ENCODE results near the gene UXS1.
A peak's percentile ranks its signal among the peaks of the same experiment; 100 is the strongest.

The UXS1 gene

GRCh38 chr2:106114166-106114565 lies 79.9 kb downstream of the UXS1 start:
- Histone ChIP-seq H3K27ac (ENCODE audit: insufficient read depth, low read depth, low read length, poor library complexity, severe bottlenecking) (no peak overlapping the region), H3K36me3 (ENCODE audit: control insufficient read depth, insufficient read depth, low read length) (peaks cover 7% of the 10 kb centered on the region), H3K9me3 (ENCODE audit: control insufficient read depth, low read length) (no peaks in the 10 kb centered on the region), H3K27me3 (ENCODE audit: control insufficient read depth, insufficient read depth, low read length, poor library complexity, severe bottlenecking) (no peaks in the 10 kb centered on the region), H3K4me3 (ENCODE audit: insufficient read depth, low read depth, low read length) (no peak overlapping the region), H3K4me1 (ENCODE audit: control insufficient read depth, insufficient read depth, low read length) (peaks cover 7% of the 10 kb centered on the region)
- 92 to 98% methylated on average over 3 to 4 of the region's 4 CpGs for WGBS, 2 experiments

GRCh38 chr2:106113361-106113966 lies 80.6 kb downstream of the UXS1 start:
- 95 to 96% methylated on average over 13 of the region's 13 CpGs for WGBS, 2 experiments
- Histone ChIP-seq H3K27ac (ENCODE audit: insufficient read depth, low read depth, low read length, poor library complexity, severe bottlenecking) (no peak overlapping the region), H3K27me3 (ENCODE audit: control insufficient read depth, insufficient read depth, low read length, poor library complexity, severe bottlenecking) (no peaks in the 10 kb centered on the region), H3K36me3 (ENCODE audit: control insufficient read depth, insufficient read depth, low read length) (peaks cover 7% of the 10 kb centered on the region), H3K4me1 (ENCODE audit: control insufficient read depth, insufficient read depth, low read length) (peaks cover 7% of the 10 kb centered on the region), H3K9me3 (ENCODE audit: control insufficient read depth, low read length) (no peaks in the 10 kb centered on the region), H3K4me3 (ENCODE audit: insufficient read depth, low read depth, low read length) (no peak overlapping the region)

GRCh38 chr2:106111882-106112571 lies 82.1 kb downstream of the UXS1 start:
- 94 to 96% methylated on average over 14 of the region's 14 CpGs for WGBS, 2 experiments
- H3K4me1 ChIP-seq (ENCODE audit: control insufficient read depth, insufficient read depth, low read length): peaks cover 7% of the 10 kb centered on the region

GRCh38 chr2:106109675-106110424 lies 84.3 kb downstream of the UXS1 start:
- 61 to 78% methylated on average over 13 of the region's 13 CpGs for WGBS, 2 experiments
- no peaks in the 10 kb centered on the region for H3K27me3 ChIP-seq (ENCODE audit: control insufficient read depth, insufficient read depth, low read length, poor library complexity, severe bottlenecking)
- no peaks in the 10 kb centered on the region for H3K9me3 ChIP-seq (ENCODE audit: control insufficient read depth, low read length)
- peaks cover 7% of the 10 kb centered on the region for H3K4me1 ChIP-seq (ENCODE audit: control insufficient read depth, insufficient read depth, low read length)
- peaks cover 10% of the 10 kb centered on the region for H3K36me3 ChIP-seq (ENCODE audit: control insufficient read depth, insufficient read depth, low read length)
- H3K27ac ChIP-seq (ENCODE audit: insufficient read depth, low read depth, low read length, poor library complexity, severe bottlenecking): peak overlapping the region; percentile 67
- H3K4me3 ChIP-seq (ENCODE audit: insufficient read depth, low read depth, low read length): no peak overlapping the region

More at GRCh38 chr2:106111882-106112571, 82.1 kb downstream of the UXS1 start:
- no peak overlapping the region for H3K4me3 ChIP-seq (ENCODE audit: insufficient read depth, low read depth, low read length)
- no peak overlapping the region for H3K27ac ChIP-seq (ENCODE audit: insufficient read depth, low read depth, low read length, poor library complexity, severe bottlenecking)
- no peaks in the 10 kb centered on the region for H3K9me3 ChIP-seq (ENCODE audit: control insufficient read depth, low read length)
- no peaks in the 10 kb centered on the region for H3K27me3 ChIP-seq (ENCODE audit: control insufficient read depth, insufficient read depth, low read length, poor library complexity, severe bottlenecking)
- H3K36me3 ChIP-seq (ENCODE audit: control insufficient read depth, insufficient read depth, low read length): peaks cover 10% of the 10 kb centered on the region

GRCh38 chr2:106108791-106109190 lies 85.3 kb downstream of the UXS1 start:
- Histone ChIP-seq H3K4me1 (ENCODE audit: control insufficient read depth, insufficient read depth, low read length) (peaks cover 7% of the 10 kb centered on the region), H3K36me3 (ENCODE audit: control insufficient read depth, insufficient read depth, low read length) (peaks cover 10% of the 10 kb centered on the region), H3K9me3 (ENCODE audit: control insufficient read depth, low read length) (no peaks in the 10 kb centered on the region), H3K4me3 (ENCODE audit: insufficient read depth, low read depth, low read length) (no peak overlapping the region), H3K27ac (ENCODE audit: insufficient read depth, low read depth, low read length, poor library complexity, severe bottlenecking) (no peak overlapping the region), H3K27me3 (ENCODE audit: control insufficient read depth, insufficient read depth, low read length, poor library complexity, severe bottlenecking) (no peaks in the 10 kb centered on the region)
- WGBS, 2 experiments: 93 to 96% methylated on average over 7 of the region's 7 CpGs

- WGBS, 2 experiments: 94 to 96% methylated on average over 6 of the region's 6 CpGs
- no peak overlapping the region for H3K4me3 ChIP-seq (ENCODE audit: insufficient read depth, low read depth, low read length)
- H3K9me3 ChIP-seq (ENCODE audit: control insufficient read depth, low read length): no peaks in the 10 kb centered on the region
- peaks cover 7% of the 10 kb centered on the region for H3K4me1 ChIP-seq (ENCODE audit: control insufficient read depth, insufficient read depth, low read length)
- H3K27ac ChIP-seq (ENCODE audit: insufficient read depth, low read depth, low read length, poor library complexity, severe bottlenecking): no peak overlapping the region
- peaks cover 10% of the 10 kb centered on the region for H3K36me3 ChIP-seq (ENCODE audit: control insufficient read depth, insufficient read depth, low read length)
- H3K27me3 ChIP-seq (ENCODE audit: control insufficient read depth, insufficient read depth, low read length, poor library complexity, severe bottlenecking): no peaks in the 10 kb centered on the region
Observed at GRCh38 chr2:106108351-106108750, 85.8 kb downstream of the UXS1 start.

GRCh38 chr2:106107509-106108131 lies 86.5 kb downstream of the UXS1 start:
- Histone ChIP-seq H3K27me3 (ENCODE audit: control insufficient read depth, insufficient read depth, low read length, poor library complexity, severe bottlenecking) (no peaks in the 10 kb centered on the region), H3K4me1 (ENCODE audit: control insufficient read depth, insufficient read depth, low read length) (peaks cover 7% of the 10 kb centered on the region), H3K36me3 (ENCODE audit: control insufficient read depth, insufficient read depth, low read length) (peaks cover 10% of the 10 kb centered on the region), H3K9me3 (ENCODE audit: control insufficient read depth, low read length) (no peaks in the 10 kb centered on the region), H3K4me3 (ENCODE audit: insufficient read depth, low read depth, low read length) (no peak overlapping the region), H3K27ac (ENCODE audit: insufficient read depth, low read depth, low read length, poor library complexity, severe bottlenecking) (no peak overlapping the region)
- WGBS, 2 experiments: 95 to 97% methylated on average over 14 of the region's 14 CpGs

- H3K36me3 ChIP-seq (ENCODE audit: control insufficient read depth, insufficient read depth, low read length): peaks cover 3% of the 10 kb centered on the region
Observed at GRCh38 chr2:106106622-106107508, 87.2 kb downstream of the UXS1 start.

GRCh38 chr2:106105151-106105922 lies 88.8 kb downstream of the UXS1 start:
- Histone ChIP-seq H3K4me3 (ENCODE audit: insufficient read depth, low read depth, low read length) (no peak overlapping the region), H3K27ac (ENCODE audit: insufficient read depth, low read depth, low read length, poor library complexity, severe bottlenecking) (no peak overlapping the region), H3K36me3 (ENCODE audit: control insufficient read depth, insufficient read depth, low read length) (peaks cover 10% of the 10 kb centered on the region), H3K9me3 (ENCODE audit: control insufficient read depth, low read length) (no peaks in the 10 kb centered on the region), H3K4me1 (ENCODE audit: control insufficient read depth, insufficient read depth, low read length) (peaks cover 7% of the 10 kb centered on the region), H3K27me3 (ENCODE audit: control insufficient read depth, insufficient read depth, low read length, poor library complexity, severe bottlenecking) (no peaks in the 10 kb centered on the region)
- 84 to 86% methylated on average over 16 of the region's 16 CpGs for WGBS, 2 experiments

More at GRCh38 chr2:106106622-106107508, 87.2 kb downstream of the UXS1 start:
- WGBS, 2 experiments: 91 to 94% methylated on average over 11 to 12 of the region's 12 CpGs
- Histone ChIP-seq H3K27me3 (ENCODE audit: control insufficient read depth, insufficient read depth, low read length, poor library complexity, severe bottlenecking) (no peaks in the 10 kb centered on the region), H3K4me3 (ENCODE audit: insufficient read depth, low read depth, low read length) (no peak overlapping the region), H3K27ac (ENCODE audit: insufficient read depth, low read depth, low read length, poor library complexity, severe bottlenecking) (no peak overlapping the region), H3K9me3 (ENCODE audit: control insufficient read depth, low read length) (no peaks in the 10 kb centered on the region), H3K4me1 (ENCODE audit: control insufficient read depth, insufficient read depth, low read length) (peaks cover 7% of the 10 kb centered on the region)
